ENCODE data around the gene FNBP1. TPM values are rescaled to one million over a fixed set of nuclear protein-coding genes. Genes with fewer than 3 reads are reported as not detected.

Gene FNBP1
- total RNA-seq, 1 donor from 2014 or later, result 87.2 TPM

- H3K4me3 ChIP-seq, result no peak overlapping the region
- H3K36me3 ChIP-seq, result peaks cover 51 to 73% of the 10 kb centered on the region in 2 donors
- H3K27ac ChIP-seq, result no peak overlapping the region
- H3K9me3 ChIP-seq, result no peaks in the 10 kb centered on the region
- intact Hi-C loops (cut with DNase I), result no loop called here
- TF ChIP-seq, protein P1, sequence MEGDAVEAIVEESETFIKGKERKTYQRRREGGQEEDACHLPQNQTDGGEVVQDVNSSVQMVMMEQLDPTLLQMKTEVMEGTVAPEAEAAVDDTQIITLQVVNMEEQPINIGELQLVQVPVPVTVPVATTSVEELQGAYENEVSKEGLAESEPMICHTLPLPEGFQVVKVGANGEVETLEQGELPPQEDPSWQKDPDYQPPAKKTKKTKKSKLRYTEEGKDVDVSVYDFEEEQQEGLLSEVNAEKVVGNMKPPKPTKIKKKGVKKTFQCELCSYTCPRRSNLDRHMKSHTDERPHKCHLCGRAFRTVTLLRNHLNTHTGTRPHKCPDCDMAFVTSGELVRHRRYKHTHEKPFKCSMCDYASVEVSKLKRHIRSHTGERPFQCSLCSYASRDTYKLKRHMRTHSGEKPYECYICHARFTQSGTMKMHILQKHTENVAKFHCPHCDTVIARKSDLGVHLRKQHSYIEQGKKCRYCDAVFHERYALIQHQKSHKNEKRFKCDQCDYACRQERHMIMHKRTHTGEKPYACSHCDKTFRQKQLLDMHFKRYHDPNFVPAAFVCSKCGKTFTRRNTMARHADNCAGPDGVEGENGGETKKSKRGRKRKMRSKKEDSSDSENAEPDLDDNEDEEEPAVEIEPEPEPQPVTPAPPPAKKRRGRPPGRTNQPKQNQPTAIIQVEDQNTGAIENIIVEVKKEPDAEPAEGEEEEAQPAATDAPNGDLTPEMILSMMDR (IDR thresholded peaks at IDR 0.05), result no peak
- H3K4me1 ChIP-seq, result no peaks in the 10 kb centered on the region
- H3K27me3 ChIP-seq, result no peaks in the 10 kb centered on the region
- DNase-seq (ENCODE audit: low spot score in 2 of 2), result no peak
Measured at GRCh38 chr9:129906298-129906697, 136.7 kb downstream of the FNBP1 start.

DNA sequence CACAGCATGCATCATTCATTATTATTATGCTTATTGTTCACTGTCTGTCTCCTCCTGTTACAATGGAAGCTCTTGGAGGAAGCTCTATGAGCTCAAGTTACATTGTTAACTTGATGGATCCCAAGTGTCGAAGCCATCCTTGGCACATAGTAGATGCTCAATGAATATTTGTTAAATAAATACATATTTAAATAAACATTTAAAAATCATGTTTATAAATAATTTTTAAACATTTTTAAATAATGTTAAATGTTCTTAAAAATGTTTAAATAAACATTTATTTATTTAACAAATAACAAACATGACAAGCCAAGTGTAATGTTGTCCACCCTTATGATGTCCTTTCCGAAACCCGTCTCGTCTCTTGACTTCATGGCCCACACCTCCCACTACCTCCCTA is 138.3 kb downstream of the FNBP1 start:
- no peak overlapping the region for H3K4me3 ChIP-seq
- no peaks in the 10 kb centered on the region for H3K4me1 ChIP-seq
- DNase-seq (ENCODE audit: low spot score in 2 of 2), result no peak
- H3K27me3 ChIP-seq, result no peaks in the 10 kb centered on the region
- H3K36me3 ChIP-seq, result peaks cover 63 to 83% of the 10 kb centered on the region in 2 donors
- intact Hi-C loops (cut with DNase I), result no loop called here
- TF ChIP-seq, protein P1 (IDR thresholded peaks at IDR 0.05), result no peak
- H3K27ac ChIP-seq, result no peak overlapping the region
- no peaks in the 10 kb centered on the region for H3K9me3 ChIP-seq

- TF ChIP-seq, protein P1 (IDR thresholded peaks at IDR 0.05), result no peak
- no peaks in the 10 kb centered on the region for H3K4me1 ChIP-seq
- DNase-seq (ENCODE audit: low spot score in 2 of 2), result no peak
- peaks cover 57 to 84% of the 10 kb centered on the region in 2 donors for H3K36me3 ChIP-seq
- H3K27me3 ChIP-seq, result no peaks in the 10 kb centered on the region
- H3K9me3 ChIP-seq, result no peaks in the 10 kb centered on the region
- H3K4me3 ChIP-seq, result no peak overlapping the region
- intact Hi-C loops (cut with DNase I), result no loop called here
- no peak overlapping the region for H3K27ac ChIP-seq
Measured at GRCh38 chr9:129902740-129903134, 140.3 kb downstream of the FNBP1 start.

DNA sequence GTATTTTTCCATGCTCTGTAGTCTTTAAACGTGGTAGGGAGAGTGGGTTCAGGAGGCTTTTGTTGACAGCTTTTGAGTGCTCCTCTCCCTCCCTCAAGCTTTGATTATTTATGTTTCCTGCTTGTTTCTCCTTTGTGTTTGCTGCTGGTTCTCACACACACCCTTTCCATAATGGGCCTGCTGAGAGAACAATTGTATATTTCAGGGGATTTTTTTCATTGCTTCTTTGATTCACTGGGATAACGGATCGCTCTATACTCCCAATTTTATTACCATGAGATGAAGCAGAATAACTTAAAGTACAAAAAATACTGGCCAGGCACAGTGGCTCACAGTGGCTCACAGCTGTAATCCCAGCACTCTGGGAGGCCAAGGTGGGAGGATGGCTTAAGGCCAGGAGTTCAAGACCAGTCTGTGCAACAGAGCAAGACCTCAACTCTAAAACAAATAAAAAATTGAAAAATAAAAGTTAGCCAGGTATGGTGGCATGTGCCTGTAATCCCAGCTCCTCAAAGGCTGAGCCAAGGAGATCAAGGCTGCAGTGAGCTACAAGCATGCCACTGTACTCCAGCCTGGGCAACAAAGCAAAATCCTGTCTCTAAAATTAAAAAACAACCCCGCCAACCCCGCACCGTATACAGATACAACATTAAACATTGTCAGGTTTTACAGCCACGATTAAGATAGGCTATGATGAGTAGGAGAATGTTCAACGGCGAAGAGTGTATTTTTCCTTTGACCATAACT is 140.8 kb downstream of the FNBP1 start:
- no peaks in the 10 kb centered on the region for H3K9me3 ChIP-seq
- DNase-seq (ENCODE audit: low spot score in 2 of 2), result no peak
- H3K4me1 ChIP-seq, result no peaks in the 10 kb centered on the region
- TF ChIP-seq, protein P1 (IDR thresholded peaks at IDR 0.05), result no peak
- H3K27ac ChIP-seq, result no peak overlapping the region
- H3K4me3 ChIP-seq, result no peak overlapping the region
- peaks cover 53 to 84% of the 10 kb centered on the region in 2 donors for H3K36me3 ChIP-seq
- no peaks in the 10 kb centered on the region for H3K27me3 ChIP-seq
- intact Hi-C loops (cut with DNase I), result no loop called here

DNA sequence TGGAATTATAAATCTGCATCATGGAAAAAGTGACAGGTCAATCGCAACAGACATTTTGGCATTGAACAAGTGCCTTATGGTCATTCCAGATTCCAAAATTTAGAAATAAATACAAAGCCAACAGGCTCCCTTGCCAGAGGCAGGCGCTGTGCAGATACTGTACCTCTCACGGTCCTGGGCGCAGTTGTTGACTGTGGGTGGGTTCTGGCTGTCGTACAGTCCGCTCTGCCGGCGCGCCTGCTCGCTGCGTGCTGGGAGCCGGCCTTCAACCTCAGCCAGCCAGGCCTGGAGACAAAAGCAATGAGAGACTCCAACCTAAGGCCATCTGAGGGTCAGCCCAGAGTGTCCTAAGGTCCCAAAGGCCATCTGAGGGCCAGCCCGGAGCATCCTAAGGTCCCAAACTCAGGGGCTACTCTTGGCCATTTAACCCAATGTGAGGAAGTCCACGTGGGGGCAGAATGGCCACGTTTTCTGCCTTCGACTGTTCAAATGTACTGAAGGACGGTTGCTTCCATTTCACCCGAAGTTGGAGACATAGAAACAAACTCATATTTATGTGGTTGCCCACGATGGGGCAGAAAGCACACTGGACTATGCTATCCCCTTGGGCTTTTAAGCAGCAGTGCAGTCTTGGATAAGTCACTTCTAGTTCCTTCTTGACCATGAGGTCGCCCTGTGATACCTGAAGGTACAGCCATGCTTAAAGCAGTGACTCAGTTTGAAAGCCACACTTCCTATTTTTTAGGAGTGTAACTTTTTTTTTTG is 142.5 kb downstream of the FNBP1 start:
- TF ChIP-seq, protein P1 (IDR thresholded peaks at IDR 0.05), result no peak
- H3K27me3 ChIP-seq, result no peaks in the 10 kb centered on the region
- intact Hi-C loops (cut with DNase I), result no loop called here
- no peaks in the 10 kb centered on the region for H3K9me3 ChIP-seq
- H3K4me1 ChIP-seq, result no peaks in the 10 kb centered on the region
- H3K27ac ChIP-seq, result no peak overlapping the region
- no peak for DNase-seq (ENCODE audit: low spot score in 2 of 2)
- no peak overlapping the region for H3K4me3 ChIP-seq
- peaks cover 45 to 82% of the 10 kb centered on the region in 2 donors for H3K36me3 ChIP-seq
